BLaER1 (cell line): ENCODE results near the gene ARHGAP8.

Experiments
- H3K27ac ChIP-seq: shearing (Covaris generic); formaldehyde crosslinking; 2 replicates; pipeline ENCODE4 v1.8.1; 2022
- H3K27me3 ChIP-seq: shearing (Covaris generic); formaldehyde crosslinking; 2 replicates; pipeline ENCODE4 v1.8.1; 2022
- H3K36me3 ChIP-seq: shearing (Covaris generic); formaldehyde crosslinking; 2 replicates; pipeline ENCODE4 v1.8.1; 2022
- H3K4me1 ChIP-seq: shearing (Covaris generic); formaldehyde crosslinking; 2 replicates; pipeline ENCODE4 v1.8.1; 2022
- H3K4me2 ChIP-seq: shearing (Covaris generic); formaldehyde crosslinking; 2 replicates; pipeline ENCODE4 v1.8.1; 2022
- H3K4me3 ChIP-seq: shearing (Covaris generic); formaldehyde crosslinking; 2 replicates; pipeline ENCODE4 v1.8.1; 2022
- H3K9ac ChIP-seq: shearing (Covaris generic); formaldehyde crosslinking; 2 replicates; pipeline ENCODE4 v1.8.1; 2022
- H3K9me3 ChIP-seq: shearing (Covaris generic); formaldehyde crosslinking; 2 replicates; pipeline ENCODE4 v1.8.1; 2022
- H4K20me1 ChIP-seq: shearing (Covaris generic); formaldehyde crosslinking; 2 replicates; pipeline ENCODE4 v1.8.1; 2022
- Cebpa-rat ChIP-seq: shearing (Covaris generic); IDR thresholded peaks from 2 replicates; pipeline ENCODE4 v1.8.1; 2022

Gene ARHGAP8

DNA sequence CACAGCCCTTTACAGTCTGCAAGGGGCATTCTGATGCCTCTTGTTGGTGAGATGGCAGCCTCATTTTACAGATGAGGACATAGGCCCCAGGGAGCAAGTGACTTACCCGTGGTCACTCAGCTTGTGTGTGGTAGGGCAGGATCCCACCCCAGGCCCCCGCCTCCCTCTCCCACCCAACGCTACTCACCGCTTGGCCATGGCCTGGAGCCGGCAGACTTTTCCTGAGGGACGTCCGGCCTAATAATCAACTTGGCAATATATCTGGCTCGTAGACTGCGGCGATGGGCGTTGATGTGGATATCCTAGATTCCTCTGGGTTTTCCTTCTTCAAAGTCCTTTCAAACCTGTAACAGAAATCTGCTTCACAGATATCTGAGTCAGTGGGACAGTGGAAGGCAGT is 57.1 kb downstream of the ARHGAP8 start:
- H3K4me2 ChIP-seq: no peak overlapping the region

DNA sequence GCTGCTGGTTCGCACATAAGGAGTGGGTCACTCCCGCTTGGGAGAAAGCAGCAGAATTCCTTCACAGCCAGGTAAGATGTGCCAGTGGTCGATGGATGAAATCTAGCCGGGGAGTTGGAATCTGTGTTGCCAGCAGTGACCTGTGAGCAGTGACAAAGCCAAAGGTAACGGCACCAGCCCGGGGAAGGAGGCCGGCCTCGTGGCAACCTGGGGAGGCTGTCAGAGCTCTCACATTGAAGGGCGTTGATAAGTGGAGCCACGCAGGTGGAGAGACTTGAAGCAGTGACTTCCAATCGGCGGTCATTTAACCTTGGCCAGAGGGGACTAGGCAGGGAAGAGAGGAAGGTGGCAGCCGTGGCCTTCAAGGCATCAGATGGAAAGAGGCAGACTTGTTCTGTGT is 58.8 kb downstream of the ARHGAP8 start:
- H3K9me3 ChIP-seq: no peaks in the 10 kb centered on the region
- no peak overlapping the region for H3K4me2 ChIP-seq
- no peaks in the 10 kb centered on the region for H3K27me3 ChIP-seq

More for the DNA sequence above, 57.1 kb downstream of the ARHGAP8 start:
- no peaks in the 10 kb centered on the region for H3K36me3 ChIP-seq
- peaks cover 18% of the 10 kb centered on the region for H3K4me1 ChIP-seq
- H3K27me3 ChIP-seq: no peaks in the 10 kb centered on the region
- no peak for TF ChIP-seq Cebpa-rat
- no peak overlapping the region for H3K27ac ChIP-seq
- no peaks in the 10 kb centered on the region for H4K20me1 ChIP-seq
- H3K9me3 ChIP-seq: no peaks in the 10 kb centered on the region
- H3K4me3 ChIP-seq: no peak overlapping the region
- H3K9ac ChIP-seq: no peak overlapping the region

GRCh38 chr22:44813416-44813815 is 61.0 kb downstream of the ARHGAP8 start:
- H3K27ac ChIP-seq: no peak overlapping the region
- TF ChIP-seq Cebpa-rat: no peak
- peaks cover 10% of the 10 kb centered on the region for H3K4me1 ChIP-seq
- no peak overlapping the region for H3K4me2 ChIP-seq
- H4K20me1 ChIP-seq: no peaks in the 10 kb centered on the region
- H3K27me3 ChIP-seq: no peaks in the 10 kb centered on the region
- no peaks in the 10 kb centered on the region for H3K9me3 ChIP-seq
- H3K9ac ChIP-seq: no peak overlapping the region
- no peak overlapping the region for H3K4me3 ChIP-seq
- no peaks in the 10 kb centered on the region for H3K36me3 ChIP-seq

More for the DNA sequence above, 58.8 kb downstream of the ARHGAP8 start:
- Histone ChIP-seq H3K4me1 (peaks cover 18% of the 10 kb centered on the region), H3K4me3 (no peak overlapping the region), H3K27ac (no peak overlapping the region), H3K36me3 (no peaks in the 10 kb centered on the region), H3K9ac (no peak overlapping the region), H4K20me1 (no peaks in the 10 kb centered on the region)
- TF ChIP-seq Cebpa-rat: no peak

- Histone ChIP-seq H4K20me1 (no peaks in the 10 kb centered on the region), H3K4me2 (no peak overlapping the region), H3K4me3 (no peak overlapping the region), H3K9me3 (no peaks in the 10 kb centered on the region), H3K4me1 (no peaks in the 10 kb centered on the region), H3K36me3 (no peaks in the 10 kb centered on the region), H3K27ac (no peak overlapping the region), H3K9ac (no peak overlapping the region), H3K27me3 (no peaks in the 10 kb centered on the region)
- TF ChIP-seq Cebpa-rat: no peak
These were observed 62.1 kb downstream of the ARHGAP8 start for GRCh38 chr22:44814266-44815098.

DNA sequence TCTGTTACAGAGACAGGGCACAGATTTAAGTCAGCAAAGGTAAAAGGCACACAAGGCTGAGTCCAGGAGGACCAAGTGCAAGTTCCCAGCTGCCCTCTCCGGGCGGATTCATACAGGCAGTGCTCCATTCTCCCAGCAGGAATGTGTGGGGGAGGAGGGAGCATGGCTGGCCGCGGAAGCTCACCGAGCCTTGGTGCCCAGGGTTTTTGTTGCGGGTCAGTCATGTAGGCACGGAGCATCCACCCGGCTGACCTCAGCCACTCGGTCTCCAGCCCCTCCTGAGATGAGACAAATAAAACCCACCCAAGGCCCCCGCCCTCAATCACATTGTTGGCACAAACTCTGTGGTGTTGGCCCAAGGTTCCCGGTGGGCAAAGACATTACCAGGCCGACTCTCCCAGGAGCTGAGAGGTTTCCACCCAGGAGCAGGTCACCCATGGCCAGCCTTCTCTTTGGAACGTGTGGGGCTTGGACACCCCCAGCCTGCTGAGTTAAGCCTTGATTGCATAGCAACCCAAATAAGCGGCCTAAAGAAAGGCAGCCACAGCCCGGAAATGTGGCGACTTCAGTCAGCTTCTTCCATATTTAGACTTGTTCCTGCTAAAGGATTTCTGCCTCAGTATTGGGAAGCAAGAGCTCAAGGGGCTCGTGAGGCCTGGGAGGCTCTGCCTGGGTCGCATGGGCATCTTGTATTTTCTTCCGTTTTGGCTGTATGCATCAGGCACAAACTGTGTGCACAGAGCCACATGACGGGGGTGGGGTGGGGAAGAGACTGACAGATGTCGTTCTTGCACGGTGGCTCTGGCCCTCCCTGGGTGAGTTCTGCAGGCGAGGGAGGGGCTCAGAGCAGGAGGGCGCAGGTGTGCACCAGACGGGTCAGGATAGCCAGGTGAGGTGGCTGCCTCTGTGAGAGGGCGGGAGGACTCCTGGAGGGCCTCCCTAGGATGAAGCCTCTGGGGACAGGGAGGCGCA is 63.0 kb downstream of the ARHGAP8 start:
- Histone ChIP-seq H3K27ac (no peak overlapping the region), H3K27me3 (no peaks in the 10 kb centered on the region), H4K20me1 (no peaks in the 10 kb centered on the region), H3K9ac (no peak overlapping the region), H3K9me3 (no peaks in the 10 kb centered on the region), H3K36me3 (no peaks in the 10 kb centered on the region), H3K4me3 (no peak overlapping the region), H3K4me2 (no peak overlapping the region), H3K4me1 (peaks cover 1% of the 10 kb centered on the region)
- TF ChIP-seq Cebpa-rat: no peak

DNA sequence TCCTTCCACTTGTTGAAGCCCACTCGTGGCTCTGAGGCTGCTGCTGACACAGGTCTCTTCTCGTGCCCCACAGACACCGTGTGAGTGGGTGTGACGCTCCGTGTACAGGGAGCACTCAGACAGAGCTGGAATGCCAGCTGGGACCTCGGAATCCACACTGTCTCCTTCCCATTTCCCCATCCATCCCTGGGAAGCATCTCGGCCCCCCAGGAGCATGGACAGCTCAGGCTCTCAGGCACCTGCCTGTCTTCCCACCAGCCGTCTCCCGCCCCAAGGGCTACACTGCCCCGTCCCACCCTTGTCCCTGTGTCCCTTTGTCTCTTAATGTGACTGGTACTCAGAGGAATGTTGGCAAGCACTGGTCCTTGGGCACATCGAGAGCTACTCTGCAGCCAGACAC is 63.8 kb downstream of the ARHGAP8 start:
- no peak overlapping the region for H3K4me2 ChIP-seq
- no peak for TF ChIP-seq Cebpa-rat
- no peak overlapping the region for H3K4me3 ChIP-seq
- H3K27me3 ChIP-seq: no peaks in the 10 kb centered on the region
- no peak overlapping the region for H3K27ac ChIP-seq
- no peaks in the 10 kb centered on the region for H3K36me3 ChIP-seq
- H3K4me1 ChIP-seq: peaks cover 7% of the 10 kb centered on the region
- no peaks in the 10 kb centered on the region for H4K20me1 ChIP-seq
- H3K9me3 ChIP-seq: no peaks in the 10 kb centered on the region
- H3K9ac ChIP-seq: no peak overlapping the region

DNA sequence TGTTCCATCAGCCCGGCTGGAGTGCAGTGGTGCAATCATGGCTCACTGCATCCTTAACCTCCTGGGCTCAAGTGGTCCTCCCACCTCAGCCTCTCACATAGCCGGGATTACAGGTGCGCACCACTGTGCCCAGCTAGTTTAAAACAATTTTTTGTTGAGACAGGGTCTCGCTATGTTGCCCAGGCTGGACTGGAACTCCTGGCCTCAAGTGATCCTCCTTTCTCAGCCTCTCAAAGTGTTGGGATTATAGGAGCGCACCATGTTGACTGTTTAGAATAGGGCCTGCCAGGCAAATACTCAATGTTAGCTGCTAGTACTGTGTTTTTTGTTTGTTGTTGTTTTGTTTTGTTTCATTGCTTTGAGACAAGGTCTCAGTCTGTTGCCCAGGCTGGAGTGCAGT is 66.4 kb downstream of the ARHGAP8 start:
- TF ChIP-seq Cebpa-rat: no peak
- Histone ChIP-seq H3K9me3 (no peaks in the 10 kb centered on the region), H4K20me1 (no peaks in the 10 kb centered on the region), H3K27ac (no peak overlapping the region), H3K4me1 (peaks cover 7% of the 10 kb centered on the region), H3K9ac (no peak overlapping the region), H3K4me3 (no peak overlapping the region), H3K4me2 (no peak overlapping the region), H3K27me3 (no peaks in the 10 kb centered on the region), H3K36me3 (no peaks in the 10 kb centered on the region)

- no peak overlapping the region for H3K9ac ChIP-seq
- no peaks in the 10 kb centered on the region for H3K36me3 ChIP-seq
- peaks cover 7% of the 10 kb centered on the region for H3K4me1 ChIP-seq
- no peaks in the 10 kb centered on the region for H3K27me3 ChIP-seq
- H3K27ac ChIP-seq: no peak overlapping the region
- no peaks in the 10 kb centered on the region for H3K9me3 ChIP-seq
- peak overlapping the region; percentile 30; the same call in 1 of the 2 replicates for H3K4me2 ChIP-seq
- TF ChIP-seq Cebpa-rat: no peak
- no peak overlapping the region for H3K4me3 ChIP-seq
- no peaks in the 10 kb centered on the region for H4K20me1 ChIP-seq
These were observed 67.7 kb downstream of the ARHGAP8 start for GRCh38 chr22:44819966-44820631.

- H3K4me3 ChIP-seq: no peak overlapping the region
- H3K27ac ChIP-seq: no peak overlapping the region
- peaks cover 7% of the 10 kb centered on the region for H3K4me1 ChIP-seq
- H3K9ac ChIP-seq: no peak overlapping the region
- no peaks in the 10 kb centered on the region for H3K36me3 ChIP-seq
- H4K20me1 ChIP-seq: no peaks in the 10 kb centered on the region
- H3K4me2 ChIP-seq: no peak overlapping the region
- no peak for TF ChIP-seq Cebpa-rat
- H3K27me3 ChIP-seq: no peaks in the 10 kb centered on the region
- H3K9me3 ChIP-seq: no peaks in the 10 kb centered on the region
These were observed 69.5 kb downstream of the ARHGAP8 start for GRCh38 chr22:44821741-44822475.
